Tibial nerve (tissue), 4 donors: ENCODE results near the gene SHB. TPM values are rescaled to one million over a fixed set of nuclear protein-coding genes. Genes with fewer than 3 reads are reported as not detected.
"Not testable (repeated sequence)": the region's sequence is repeated elsewhere in the genome, so short reads cannot be mapped to it uniquely, and the experiment has no call there.

Source experiments
- DNase-seq, 2 donors: peaks; one replicate each; pipeline ENCODE4 v3.0.0-alpha.2; 2019; ENCODE audit warnings: low spot score in 2 of 2
- H3K27ac ChIP-seq, 4 donors: fragments of 200-600 bp; sonication (generic) in 3 of 4; one replicate each; pipeline ENCODE4 v1.5.1; 2017 to 2019; ENCODE audit warnings: mild to moderate bottlenecking in 1 of 4
- H3K27me3 ChIP-seq, 2 donors: fragments of 200-600 bp; sonication (generic) in 1 of 2; one replicate each; pipeline versions ENCODE4 v1.5.1 to v1.6.0; 2017 to 2019
- H3K36me3 ChIP-seq, 3 donors: fragments of 200-600 bp; sonication (generic); one replicate each; pipeline ENCODE4 v1.5.1; 2018 to 2019
- H3K4me1 ChIP-seq, 4 donors: fragments of 200-600 bp; sonication (generic) in 3 of 4; one replicate each; pipeline ENCODE4 v1.5.1; 2017 to 2019
- H3K4me3 ChIP-seq, 4 donors: fragments of 200-600 bp; sonication (generic) in 3 of 4; one replicate each; pipeline ENCODE4 v1.5.1; 2017 to 2019; ENCODE audit warnings: mild to moderate bottlenecking in 1 of 4, moderate library complexity in 1 of 4
- H3K9me3 ChIP-seq, 4 donors: fragments of 200-600 bp; sonication (generic) in 3 of 4; one replicate each; pipeline ENCODE4 v1.5.1; 2017 to 2019
- EP300 ChIP-seq, 2 donors: sonication (generic); formaldehyde crosslinking; IDR thresholded peaks; one replicate each; pipeline ENCODE4 v1.6.1; 2017; ENCODE audit warnings: antibody characterized with exemption in 2 of 2, mild to moderate bottlenecking in 1 of 2
- POLR2A ChIP-seq, 2 donors: fragments of 450-650 bp; IDR thresholded peaks; one replicate each; pipeline ENCODE4 v1.6.1; 2017; ENCODE audit warnings: antibody characterized with exemption in 2 of 2, mild to moderate bottlenecking in 2 of 2, moderate library complexity in 2 of 2
- WGBS, 2 donors: methylation state at CpG; one replicate each; pipeline ENCODE4 v1.1.5; 2018; 5-methylcytosine and 5-hydroxymethylcytosine counted together
- total RNA-seq, 4 donors: library from RNA; depleted of rRNA; stranded (reverse); fragments of >200 nt; gene quantifications; one replicate each; pipeline ENCODE4 v1.1.0, GENCODE V29; 2016
- TF ChIP-seq, protein P1 (sequence below), 5 experiments: fragments of 200-600 bp in 3 of 5; fragments of 450-650 bp in 2 of 5; sonication (generic) in 3 of 5; IDR thresholded peaks; one replicate each; pipeline ENCODE4 v1.5.1; 2016 to 2019; ENCODE audit warnings: antibody characterized with exemption in 5 of 5, mild to moderate bottlenecking in 3 of 5, moderate library complexity in 2 of 5

SHB gene
- total RNA-seq, 4 donors from 2014 or later, result 6.3 to 15.9 (median 11.6) TPM

DNA sequence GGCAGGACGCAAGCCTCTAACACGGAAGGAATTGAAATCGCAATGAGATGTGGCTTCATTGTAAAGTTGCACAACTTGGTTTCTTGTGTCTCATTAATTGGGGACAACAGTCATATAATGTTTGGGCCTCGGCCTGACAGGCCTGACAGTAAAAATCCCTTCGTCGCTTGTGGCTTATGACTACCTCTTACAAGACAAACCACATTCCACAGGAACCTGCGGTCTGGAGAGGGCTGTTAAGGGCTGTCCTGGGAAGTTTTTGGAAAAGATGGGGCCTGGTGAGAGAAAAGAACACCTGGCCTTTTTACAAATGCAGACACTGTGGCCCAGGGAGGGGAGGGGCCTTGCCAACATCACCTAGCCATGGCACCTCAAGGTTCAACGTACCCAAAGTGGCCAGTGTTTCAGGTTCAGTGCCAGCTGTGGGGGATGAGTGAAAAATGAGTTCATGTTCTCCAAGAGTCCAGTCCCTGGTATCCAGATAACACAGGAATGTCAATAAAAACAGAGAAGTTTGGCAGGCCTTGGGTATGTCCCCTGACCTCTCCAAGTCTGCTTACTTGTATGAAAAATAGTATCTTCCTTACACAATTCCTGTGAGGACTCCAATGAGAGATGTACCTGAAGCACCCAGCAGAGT is 22.2 kb downstream of the SHB start:
- no peak overlapping the region for H3K4me3 ChIP-seq
- H3K27me3 ChIP-seq, result no peaks in the 10 kb centered on the region
- TF ChIP-seq, protein P1, sequence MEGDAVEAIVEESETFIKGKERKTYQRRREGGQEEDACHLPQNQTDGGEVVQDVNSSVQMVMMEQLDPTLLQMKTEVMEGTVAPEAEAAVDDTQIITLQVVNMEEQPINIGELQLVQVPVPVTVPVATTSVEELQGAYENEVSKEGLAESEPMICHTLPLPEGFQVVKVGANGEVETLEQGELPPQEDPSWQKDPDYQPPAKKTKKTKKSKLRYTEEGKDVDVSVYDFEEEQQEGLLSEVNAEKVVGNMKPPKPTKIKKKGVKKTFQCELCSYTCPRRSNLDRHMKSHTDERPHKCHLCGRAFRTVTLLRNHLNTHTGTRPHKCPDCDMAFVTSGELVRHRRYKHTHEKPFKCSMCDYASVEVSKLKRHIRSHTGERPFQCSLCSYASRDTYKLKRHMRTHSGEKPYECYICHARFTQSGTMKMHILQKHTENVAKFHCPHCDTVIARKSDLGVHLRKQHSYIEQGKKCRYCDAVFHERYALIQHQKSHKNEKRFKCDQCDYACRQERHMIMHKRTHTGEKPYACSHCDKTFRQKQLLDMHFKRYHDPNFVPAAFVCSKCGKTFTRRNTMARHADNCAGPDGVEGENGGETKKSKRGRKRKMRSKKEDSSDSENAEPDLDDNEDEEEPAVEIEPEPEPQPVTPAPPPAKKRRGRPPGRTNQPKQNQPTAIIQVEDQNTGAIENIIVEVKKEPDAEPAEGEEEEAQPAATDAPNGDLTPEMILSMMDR (IDR thresholded peaks at IDR 0.05), result no peak
- TF ChIP-seq POLR2A (IDR thresholded peaks at IDR 0.05) (no peak), EP300 (IDR thresholded peaks at IDR 0.05) (no peak)
- DNase-seq, result no peak
- H3K36me3 ChIP-seq, result no peaks in the 10 kb centered on the region
- H3K9me3 ChIP-seq, result no peaks in the 10 kb centered on the region
- peaks cover 0 to 22% (median 14%) of the 10 kb centered on the region in 4 donors for H3K4me1 ChIP-seq
- WGBS, 2 donors, result 77 to 86% methylated on average over 8 of the region's 8 CpGs
- H3K27ac ChIP-seq, result peak overlapping the region in 2 of 4 donors; percentile 36 to 63

DNA sequence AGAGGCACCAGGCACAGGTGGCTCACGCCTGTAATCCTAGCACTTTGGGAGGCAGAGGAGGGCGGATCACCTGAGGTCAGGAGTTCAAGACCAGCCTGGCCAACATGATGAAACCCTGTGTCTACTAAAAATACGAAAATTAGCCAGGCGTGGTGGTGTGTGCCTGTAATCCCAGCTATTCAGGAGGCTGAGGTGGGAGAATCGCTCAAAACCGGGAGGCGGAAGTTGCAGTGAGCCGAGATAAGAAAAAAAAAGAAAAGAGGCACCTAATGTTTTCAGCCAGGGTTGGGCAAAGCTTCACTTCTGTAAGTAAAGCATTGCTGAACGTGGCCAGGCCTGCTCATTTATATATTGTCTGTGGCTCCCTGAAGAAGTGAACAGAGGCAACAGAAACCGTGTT is 23.1 kb downstream of the SHB start:
- H3K27ac ChIP-seq, result not testable (repeated sequence)

GRCh38 chr9:38044706-38045105 is 24.3 kb downstream of the SHB start:
- TF ChIP-seq EP300 (IDR thresholded peaks at IDR 0.05) (no peak), POLR2A (IDR thresholded peaks at IDR 0.05) (no peak)
- TF ChIP-seq, protein P1 (IDR thresholded peaks at IDR 0.05), result no peak

More for the DNA sequence above, 23.1 kb downstream of the SHB start:
- H3K36me3 ChIP-seq, H3K4me3 ChIP-seq, H3K9me3 ChIP-seq, H3K27me3 ChIP-seq, DNase-seq: not testable (repeated sequence)
- 94 to 95% methylated on average over 10 of the region's 10 CpGs for WGBS, 2 donors
- H3K4me1 ChIP-seq, result peaks cover 0 to 22% (median 14%) of the 10 kb centered on the region in 4 donors

DNA sequence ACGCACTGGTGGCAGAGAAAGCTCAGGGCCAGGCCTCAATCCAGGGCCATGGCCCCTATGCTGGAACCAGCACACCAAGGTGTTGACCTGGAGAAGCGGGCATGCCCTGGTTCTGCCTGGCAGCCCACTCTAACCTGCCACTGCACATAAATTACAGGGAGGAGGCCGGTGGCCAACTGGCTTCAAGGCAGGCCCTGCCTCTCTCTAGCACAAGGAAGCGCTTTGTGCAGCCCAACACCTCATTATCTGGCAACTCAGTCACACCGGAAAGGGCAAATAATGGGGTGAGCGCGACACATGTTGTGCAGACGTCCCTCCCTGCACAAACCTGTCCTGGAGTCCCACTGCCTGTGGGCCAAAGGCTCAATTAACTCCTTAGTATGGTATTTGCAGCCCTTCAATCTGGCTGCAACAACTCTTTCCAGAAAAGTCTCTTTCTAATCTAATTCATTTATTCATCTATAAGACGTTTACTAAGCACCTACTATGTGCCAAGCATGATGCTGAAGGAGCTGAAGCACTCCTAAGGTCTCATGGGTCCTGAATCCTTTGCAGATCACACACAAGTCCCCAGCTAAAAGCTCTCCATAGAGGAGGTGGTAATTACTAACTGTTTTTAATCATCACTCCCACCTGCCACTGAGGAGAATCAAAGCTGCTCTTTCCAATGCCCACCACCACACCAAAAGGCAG is 24.9 kb downstream of the SHB start:
- Histone ChIP-seq H3K36me3 (no peaks in the 10 kb centered on the region), H3K27ac (no peak overlapping the region), H3K4me1 (peaks cover 0 to 30% (median 17%) of the 10 kb centered on the region in 4 donors), H3K4me3 (no peak overlapping the region), H3K27me3 (no peaks in the 10 kb centered on the region), H3K9me3 (no peaks in the 10 kb centered on the region)
- no peak for TF ChIP-seq EP300 (IDR thresholded peaks at IDR 0.05)
- TF ChIP-seq, protein P1 (IDR thresholded peaks at IDR 0.05), result no peak
- 77 to 78% methylated on average over 9 of the region's 9 CpGs for WGBS, 2 donors
- DNase-seq, result no peak

More at GRCh38 chr9:38044706-38045105, 24.3 kb downstream of the SHB start:
- no peak for DNase-seq
- Histone ChIP-seq H3K36me3 (no peaks in the 10 kb centered on the region), H3K9me3 (no peaks in the 10 kb centered on the region), H3K27ac (no peak overlapping the region), H3K27me3 (no peaks in the 10 kb centered on the region), H3K4me3 (no peak overlapping the region), H3K4me1 (peaks cover 0 to 24% (median 14%) of the 10 kb centered on the region in 4 donors)
- 88 to 97% methylated on average over 2 of the region's 2 CpGs for WGBS, 2 donors

- Histone ChIP-seq H3K4me1 (peaks cover 0 to 30% (median 13%) of the 10 kb centered on the region in 4 donors), H3K9me3 (no peaks in the 10 kb centered on the region), H3K27ac (no peak overlapping the region), H3K4me3 (no peak overlapping the region), H3K27me3 (no peaks in the 10 kb centered on the region), H3K36me3 (no peaks in the 10 kb centered on the region)
- TF ChIP-seq, protein P1 (IDR thresholded peaks at IDR 0.05), result no peak
- no peak for TF ChIP-seq POLR2A (IDR thresholded peaks at IDR 0.05)
- TF ChIP-seq EP300 (IDR thresholded peaks at IDR 0.05), result no peak
- 80 to 86% methylated on average over 8 of the region's 8 CpGs for WGBS, 2 donors
- DNase-seq, result no peak
These were observed 26.2 kb downstream of the SHB start for GRCh38 chr9:38042626-38043357.
